BJ (cell line): ENCODE measurements around the gene FPGS. TPM values are rescaled to one million over a fixed set of nuclear protein-coding genes. Genes with fewer than 3 reads are reported as not detected.

ENCODE experiments used
- CTCF ChIA-PET: fragments of 350-600 bp; formaldehyde crosslinking; extraction: SDS; loops from one replicate; lab custom pipeline; 2021; ENCODE audit warnings: antibody characterized with exemption, inconsistent platforms; lab: Yijun Ruan, JAX
- POLR2A ChIA-PET: fragments of 300-600 bp; sonication (Branson Sonifier 250); formaldehyde crosslinking; extraction: SDS; loops from one replicate; lab custom pipeline; 2021; ENCODE audit warnings: antibody characterized with exemption; lab: Charles Lee
- DNase-seq: peaks from one replicate; pipeline ENCODE4 v3.0.0-alpha.2; 2011; ENCODE audit warnings: low read depth
- H3K27me3 ChIP-seq: 2 replicates; pipeline ENCODE4 v1.6.0; 2011; ENCODE audit warnings: low read length; ENCODE audit not compliant: control insufficient read depth, insufficient read depth
- H3K36me3 ChIP-seq: 2 replicates; pipeline ENCODE4 v1.5.1; 2011; ENCODE audit warnings: low read length; ENCODE audit not compliant: control insufficient read depth, insufficient read depth
- H3K4me3 ChIP-seq: 2 replicates; pipeline ENCODE4 v1.5.1; 2011; ENCODE audit warnings: low read depth, mild to moderate bottlenecking, control low read depth, low read length
- polyA plus RNA-seq: library from polyadenylated mRNA; depleted of rRNA; stranded (reverse); fragments of >200 nt; gene quantifications from 2 replicates; pipeline ENCODE4 v1.2.3, GENCODE V29; 2011
- TF ChIP-seq, protein P1 (sequence below): IDR thresholded peaks from 2 replicates; pipeline ENCODE4 v1.5.1; 2011; ENCODE audit warnings: low read depth, mild to moderate bottlenecking, control low read depth, inconsistent platforms, low read length, moderate library complexity; ENCODE audit not compliant: insufficient read depth

The FPGS gene
- polyA plus RNA-seq, 1 experiment = 61.9 TPM

DNA sequence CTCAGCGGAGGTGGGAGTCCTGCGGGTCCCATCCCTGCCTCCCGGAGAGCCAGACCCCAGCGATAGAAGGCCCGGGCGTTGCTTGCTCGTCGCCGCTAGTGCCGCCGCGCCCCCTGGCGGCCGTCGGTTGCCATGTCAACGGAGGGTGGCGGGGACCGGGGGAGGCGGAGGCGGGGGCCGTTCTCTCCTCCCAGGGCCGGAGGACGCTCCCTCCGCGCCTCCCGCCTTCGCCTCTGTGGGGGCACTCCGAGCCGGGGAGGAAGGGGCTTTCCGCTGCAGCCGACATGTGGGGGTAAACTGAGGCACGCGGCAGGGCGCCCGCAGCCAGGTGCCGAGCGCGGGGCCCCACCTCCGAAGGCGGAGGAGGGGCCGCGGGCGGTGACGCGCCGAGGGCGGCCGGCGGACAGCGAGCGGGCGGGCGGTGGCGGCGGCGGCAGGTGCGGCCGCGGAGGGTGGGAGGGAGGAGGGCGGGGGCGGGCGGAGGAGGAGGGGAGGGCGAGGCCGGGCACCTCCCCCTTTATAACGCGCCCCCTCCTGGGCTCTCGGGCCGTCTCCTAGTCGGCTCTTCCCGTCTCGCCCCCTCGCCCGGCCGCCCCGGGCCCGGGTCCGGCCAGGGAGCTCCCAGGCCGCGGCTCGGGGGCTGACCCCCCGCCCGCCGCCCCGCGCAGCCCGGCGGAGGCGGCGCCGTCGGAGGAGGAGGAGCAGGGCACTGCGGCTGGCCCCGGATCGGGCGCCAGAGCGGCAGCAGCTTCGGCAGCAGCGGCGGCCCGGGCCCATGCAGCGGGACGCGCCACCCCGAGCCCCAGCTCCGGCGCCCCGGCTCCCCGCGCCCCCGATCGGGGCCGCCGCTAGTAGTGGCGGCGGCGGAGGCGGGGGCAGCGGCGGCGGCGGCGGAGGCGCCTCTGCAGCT is 17.4 kb upstream of the FPGS start:
- TF ChIP-seq, protein P1, sequence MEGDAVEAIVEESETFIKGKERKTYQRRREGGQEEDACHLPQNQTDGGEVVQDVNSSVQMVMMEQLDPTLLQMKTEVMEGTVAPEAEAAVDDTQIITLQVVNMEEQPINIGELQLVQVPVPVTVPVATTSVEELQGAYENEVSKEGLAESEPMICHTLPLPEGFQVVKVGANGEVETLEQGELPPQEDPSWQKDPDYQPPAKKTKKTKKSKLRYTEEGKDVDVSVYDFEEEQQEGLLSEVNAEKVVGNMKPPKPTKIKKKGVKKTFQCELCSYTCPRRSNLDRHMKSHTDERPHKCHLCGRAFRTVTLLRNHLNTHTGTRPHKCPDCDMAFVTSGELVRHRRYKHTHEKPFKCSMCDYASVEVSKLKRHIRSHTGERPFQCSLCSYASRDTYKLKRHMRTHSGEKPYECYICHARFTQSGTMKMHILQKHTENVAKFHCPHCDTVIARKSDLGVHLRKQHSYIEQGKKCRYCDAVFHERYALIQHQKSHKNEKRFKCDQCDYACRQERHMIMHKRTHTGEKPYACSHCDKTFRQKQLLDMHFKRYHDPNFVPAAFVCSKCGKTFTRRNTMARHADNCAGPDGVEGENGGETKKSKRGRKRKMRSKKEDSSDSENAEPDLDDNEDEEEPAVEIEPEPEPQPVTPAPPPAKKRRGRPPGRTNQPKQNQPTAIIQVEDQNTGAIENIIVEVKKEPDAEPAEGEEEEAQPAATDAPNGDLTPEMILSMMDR = peak; percentile 91
- H3K4me3 ChIP-seq = peak overlapping the region; percentile 95
- DNase-seq = no peak
- 0 out of 2 replicates have a peak, but pooled peaks cover under 1% of the 10 kb centered on the region for H3K27me3 ChIP-seq
- H3K36me3 ChIP-seq = peaks cover 28% of the 10 kb centered on the region
- ChIA-PET POLR2A (interaction anchor here (0.8 to 0.9 kb wide), 2 partner anchors 12 to 14 kb away, joined by 3 to 8 read pairs; no protein-coding TSS in a partner anchor), CTCF (interaction anchor here (0.6 to 4.1 kb wide), 42 partner anchors 9 to 282 kb away, joined by 3 to 23 read pairs (median 4); partner anchors contain the start of genes ENG, ST6GALNAC4 and TOR2A)

DNA sequence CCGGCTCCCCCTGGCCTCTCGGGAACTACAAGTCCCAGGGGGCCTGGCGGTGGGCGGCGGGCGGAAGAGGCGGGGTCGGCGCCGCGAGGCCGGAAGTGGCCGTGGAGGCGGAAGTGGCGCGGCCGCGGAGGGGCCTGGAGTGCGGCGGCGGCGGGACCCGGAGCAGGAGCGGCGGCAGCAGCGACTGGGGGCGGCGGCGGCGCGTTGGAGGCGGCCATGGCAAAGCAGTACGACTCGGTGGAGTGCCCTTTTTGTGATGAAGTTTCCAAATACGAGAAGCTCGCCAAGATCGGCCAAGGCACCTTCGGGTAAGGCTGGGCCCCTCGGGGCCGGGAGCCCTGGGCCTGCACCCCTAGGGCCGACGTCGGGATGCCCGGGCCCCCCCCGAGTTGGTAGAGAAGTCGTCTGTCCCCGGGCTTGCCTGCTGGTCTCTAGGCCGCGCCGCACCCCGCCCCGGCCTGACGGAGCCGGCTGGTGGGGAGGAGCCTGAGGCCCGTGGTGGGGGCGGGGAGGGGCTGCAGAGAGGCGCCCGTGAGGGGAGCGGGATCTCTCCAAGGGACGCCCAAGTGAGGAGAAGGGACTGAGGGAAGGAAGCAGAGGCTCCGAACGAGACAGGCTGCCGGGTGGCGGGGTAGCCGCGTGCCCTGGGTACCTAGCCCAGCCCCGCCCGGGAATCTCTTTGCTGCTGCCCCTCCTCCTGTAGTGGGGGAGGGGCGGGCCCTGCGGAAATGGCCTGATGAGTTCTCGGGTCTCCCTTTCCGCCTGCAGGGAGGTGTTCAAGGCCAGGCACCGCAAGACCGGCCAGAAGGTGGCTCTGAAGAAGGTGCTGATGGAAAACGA is 16.5 kb upstream of the FPGS start, which contains the start of gene CDK9:
CDK9 (plus strand) TSS at position 102 of the 840 bp plus-strand sequence; CDS start at position 217, 115 bp downstream.
- peak within 1 kb of the TSS; percentile 95 for H3K4me3 ChIP-seq
- H3K27me3 ChIP-seq = no peaks in the 10 kb centered on the region
- TF ChIP-seq, protein P1 = no peak
- DNase-seq = no peak
- POLR2A ChIA-PET = interaction anchor here (0.8 kb wide), 1 partner anchor 11 kb away, joined by 8 read pairs; no protein-coding TSS in a partner anchor
- H3K36me3 ChIP-seq = peaks cover 32% of the 10 kb centered on the region
- CTCF ChIA-PET = interaction anchor here (0.6 to 4.1 kb wide), 30 partner anchors 11 to 283 kb away, joined by 3 to 23 read pairs (median 4); partner anchors contain the start of genes ENG, FPGS, ST6GALNAC4 and TOR2A

DNA sequence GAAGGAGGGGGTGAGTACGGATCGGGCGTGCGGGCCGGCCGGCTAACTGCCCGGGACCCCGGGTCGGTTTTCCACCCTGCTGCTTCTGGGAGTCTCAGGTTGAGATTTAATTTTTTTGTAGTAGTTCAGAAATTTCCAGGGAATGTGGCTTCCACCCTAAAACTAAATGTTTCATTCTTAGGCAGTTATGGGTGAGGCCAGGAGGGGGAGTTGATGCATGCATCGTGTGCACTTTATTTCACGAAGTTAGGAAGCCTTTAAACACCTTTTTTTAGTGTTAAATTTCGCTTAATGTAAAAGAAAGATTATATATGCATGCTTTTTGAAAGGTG is 15.9 kb upstream of the FPGS start:
- DNase-seq = no peak
- ChIA-PET POLR2A (no interaction called here), CTCF (interaction anchor here (0.9 to 2.3 kb wide), 6 partner anchors 16 to 208 kb away, joined by 3 to 18 read pairs (median 5); partner anchors contain the start of genes FPGS and TOR2A)
- TF ChIP-seq, protein P1 = peak; percentile 49; the same call in 1 of the 2 replicates
- H3K36me3 ChIP-seq = peaks cover 33% of the 10 kb centered on the region
- peak overlapping the region; percentile 95 for H3K4me3 ChIP-seq
- H3K27me3 ChIP-seq = no peaks in the 10 kb centered on the region

DNA sequence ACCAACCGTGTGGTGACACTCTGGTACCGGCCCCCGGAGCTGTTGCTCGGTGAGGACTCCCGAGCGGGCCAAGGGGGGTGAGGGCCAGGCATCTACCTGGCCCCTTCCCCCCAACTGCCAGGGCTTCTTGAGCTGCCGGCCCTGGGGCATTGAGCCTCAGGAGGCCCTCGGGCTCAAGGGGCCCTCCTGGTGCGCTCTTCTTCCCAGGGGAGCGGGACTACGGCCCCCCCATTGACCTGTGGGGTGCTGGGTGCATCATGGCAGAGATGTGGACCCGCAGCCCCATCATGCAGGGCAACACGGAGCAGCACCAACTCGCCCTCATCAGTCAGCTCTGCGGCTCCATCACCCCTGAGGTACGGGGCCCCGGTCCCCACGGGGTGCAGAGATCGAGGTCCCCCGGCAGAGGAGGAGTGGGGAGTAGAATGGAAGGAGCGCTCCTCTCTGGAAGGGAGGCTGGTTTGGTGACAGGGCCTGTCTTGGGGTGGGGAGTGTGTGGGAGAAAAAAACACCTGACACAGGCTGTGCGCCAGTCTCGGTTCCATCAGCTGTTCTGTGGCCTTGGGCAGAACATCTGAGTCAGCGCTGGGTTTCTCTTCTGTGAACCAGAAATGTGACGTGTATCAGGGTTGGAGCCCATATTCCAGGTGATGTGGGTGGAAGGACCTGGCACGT is 14.2 kb upstream of the FPGS start:
- no peak for DNase-seq
- ChIA-PET POLR2A (no interaction called here), CTCF (interaction anchor here (0.7 to 2.3 kb wide), 5 partner anchors 12 to 133 kb away, joined by 3 to 18 read pairs (median 5); partner anchors contain the start of gene TOR2A)
- Histone ChIP-seq H3K27me3 (no peaks in the 10 kb centered on the region), H3K4me3 (no peak overlapping the region), H3K36me3 (peaks cover 33% of the 10 kb centered on the region)
- TF ChIP-seq, protein P1 = no peak
